ENCODE measurements around the gene LRMDA. TPM values are rescaled to one million over a fixed set of nuclear protein-coding genes. Genes with fewer than 3 reads are reported as not detected.

The LRMDA gene
- total RNA-seq, 1 donor from 2014 or later, result 5.2 TPM

DNA sequence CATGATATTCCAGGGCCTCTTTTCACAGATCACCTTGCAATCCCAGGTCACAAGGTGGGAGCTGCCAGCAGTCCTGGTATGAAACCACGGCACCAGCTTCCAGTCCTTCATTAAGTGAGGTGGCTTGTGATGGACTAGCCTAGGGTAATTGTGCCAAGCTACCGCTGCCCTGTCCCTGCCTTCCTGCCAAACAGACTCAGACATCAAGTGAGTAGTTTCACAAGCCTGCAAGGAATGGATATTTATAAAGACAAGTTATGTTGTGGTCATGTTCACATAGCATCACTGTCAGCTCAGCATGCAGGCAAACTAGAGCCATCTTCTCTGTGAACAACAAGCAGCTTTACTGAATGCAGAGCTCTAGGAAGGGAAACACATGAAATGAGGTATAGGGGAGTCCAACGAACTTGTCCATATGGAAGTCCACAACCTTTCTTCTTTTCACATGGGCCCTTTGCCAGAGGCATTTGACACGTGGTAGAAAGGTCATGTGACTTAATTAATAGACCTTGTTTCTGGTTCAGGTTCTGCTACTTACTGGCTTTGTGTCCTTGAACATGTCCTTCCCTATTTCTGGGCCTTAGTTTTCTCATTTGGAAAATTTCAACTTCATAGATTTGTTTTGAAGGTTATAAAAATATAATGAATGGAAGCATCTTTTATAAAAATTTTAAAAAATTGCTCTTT, 1145.0 kb downstream of the LRMDA start:
- Histone ChIP-seq H3K79me2 (ENCODE audit: low read depth) (no peaks in the 10 kb centered on the region), H3K9me3 (ENCODE audit: low read depth) (no peaks in the 10 kb centered on the region), H3K4me3 (no peak overlapping the region), H3K27me3 (no peaks in the 10 kb centered on the region), H3F3A (ENCODE audit: low read depth) (no peaks in the 10 kb centered on the region), H2AFZ (replicated peaks) (no peak overlapping the region), H3K9ac (no peak overlapping the region), H4K20me1 (ENCODE audit: low read depth) (no peaks in the 10 kb centered on the region), H3K27ac (no peak overlapping the region), H3K4me2 (no peak overlapping the region), H3K4me1 (no peaks in the 10 kb centered on the region), H3K36me3 (no peaks in the 10 kb centered on the region)
- peaks cover 4% of the 10 kb centered on the region for H3K9me3 Mint-ChIP-seq
- no peaks in the 10 kb centered on the region for H3K4me1 Mint-ChIP-seq
- H3K36me3 Mint-ChIP-seq, result no peaks in the 10 kb centered on the region
- no peak overlapping the region for H3K27ac Mint-ChIP-seq
- TF ChIP-seq EZH2 (IDR thresholded peaks at IDR 0.05) (no peak), EZH2phosphoT487 (IDR thresholded peaks at IDR 0.05) (no peak)
- TF ChIP-seq, protein P1, sequence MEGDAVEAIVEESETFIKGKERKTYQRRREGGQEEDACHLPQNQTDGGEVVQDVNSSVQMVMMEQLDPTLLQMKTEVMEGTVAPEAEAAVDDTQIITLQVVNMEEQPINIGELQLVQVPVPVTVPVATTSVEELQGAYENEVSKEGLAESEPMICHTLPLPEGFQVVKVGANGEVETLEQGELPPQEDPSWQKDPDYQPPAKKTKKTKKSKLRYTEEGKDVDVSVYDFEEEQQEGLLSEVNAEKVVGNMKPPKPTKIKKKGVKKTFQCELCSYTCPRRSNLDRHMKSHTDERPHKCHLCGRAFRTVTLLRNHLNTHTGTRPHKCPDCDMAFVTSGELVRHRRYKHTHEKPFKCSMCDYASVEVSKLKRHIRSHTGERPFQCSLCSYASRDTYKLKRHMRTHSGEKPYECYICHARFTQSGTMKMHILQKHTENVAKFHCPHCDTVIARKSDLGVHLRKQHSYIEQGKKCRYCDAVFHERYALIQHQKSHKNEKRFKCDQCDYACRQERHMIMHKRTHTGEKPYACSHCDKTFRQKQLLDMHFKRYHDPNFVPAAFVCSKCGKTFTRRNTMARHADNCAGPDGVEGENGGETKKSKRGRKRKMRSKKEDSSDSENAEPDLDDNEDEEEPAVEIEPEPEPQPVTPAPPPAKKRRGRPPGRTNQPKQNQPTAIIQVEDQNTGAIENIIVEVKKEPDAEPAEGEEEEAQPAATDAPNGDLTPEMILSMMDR (IDR thresholded peaks at IDR 0.05), result no peak
- no peak for DNase-seq (ENCODE audit: low spot score)
- peaks cover 2% of the 10 kb centered on the region for H3K27me3 Mint-ChIP-seq (ENCODE audit: insufficient read depth, low read depth)
- no peak overlapping the region for H3K4me3 Mint-ChIP-seq

DNA sequence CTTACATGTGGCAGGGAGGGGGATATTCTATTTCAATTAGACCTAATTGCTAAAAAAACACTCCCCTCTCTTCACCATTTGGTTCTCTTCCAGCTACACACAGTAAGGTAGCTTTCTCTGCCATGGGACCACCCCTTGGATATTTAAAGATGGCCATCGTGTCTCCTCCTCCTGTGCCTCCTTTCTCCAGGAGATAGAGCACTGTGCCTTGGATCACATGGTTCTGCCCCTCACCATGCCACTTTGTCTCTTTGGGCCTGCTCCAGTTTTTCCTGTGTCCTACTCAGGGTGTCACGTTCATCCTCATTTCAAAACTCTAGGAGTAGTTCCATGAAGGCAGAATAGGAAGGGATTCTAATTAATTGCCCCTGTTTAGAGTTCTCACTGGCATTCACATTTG, 1146.0 kb downstream of the LRMDA start:
- Histone ChIP-seq H3K4me3 (no peak overlapping the region), H3F3A (ENCODE audit: low read depth) (no peaks in the 10 kb centered on the region), H3K9me3 (ENCODE audit: low read depth) (no peaks in the 10 kb centered on the region), H2AFZ (replicated peaks) (no peak overlapping the region), H3K4me2 (no peak overlapping the region), H3K27ac (no peak overlapping the region), H4K20me1 (ENCODE audit: low read depth) (no peaks in the 10 kb centered on the region), H3K27me3 (no peaks in the 10 kb centered on the region), H3K9ac (no peak overlapping the region), H3K4me1 (no peaks in the 10 kb centered on the region), H3K79me2 (ENCODE audit: low read depth) (no peaks in the 10 kb centered on the region), H3K36me3 (no peaks in the 10 kb centered on the region)
- Mint-ChIP-seq H3K4me1 (no peaks in the 10 kb centered on the region), H3K36me3 (no peaks in the 10 kb centered on the region), H3K9me3 (peaks cover 4% of the 10 kb centered on the region), H3K4me3 (no peak overlapping the region), H3K27me3 (ENCODE audit: insufficient read depth, low read depth) (peaks cover 2% of the 10 kb centered on the region), H3K27ac (no peak overlapping the region)
- TF ChIP-seq, protein P1 (IDR thresholded peaks at IDR 0.05), result no peak
- TF ChIP-seq EZH2 (IDR thresholded peaks at IDR 0.05), result no peak
- TF ChIP-seq EZH2phosphoT487 (IDR thresholded peaks at IDR 0.05), result no peak
- no peak for DNase-seq (ENCODE audit: low spot score)

DNA sequence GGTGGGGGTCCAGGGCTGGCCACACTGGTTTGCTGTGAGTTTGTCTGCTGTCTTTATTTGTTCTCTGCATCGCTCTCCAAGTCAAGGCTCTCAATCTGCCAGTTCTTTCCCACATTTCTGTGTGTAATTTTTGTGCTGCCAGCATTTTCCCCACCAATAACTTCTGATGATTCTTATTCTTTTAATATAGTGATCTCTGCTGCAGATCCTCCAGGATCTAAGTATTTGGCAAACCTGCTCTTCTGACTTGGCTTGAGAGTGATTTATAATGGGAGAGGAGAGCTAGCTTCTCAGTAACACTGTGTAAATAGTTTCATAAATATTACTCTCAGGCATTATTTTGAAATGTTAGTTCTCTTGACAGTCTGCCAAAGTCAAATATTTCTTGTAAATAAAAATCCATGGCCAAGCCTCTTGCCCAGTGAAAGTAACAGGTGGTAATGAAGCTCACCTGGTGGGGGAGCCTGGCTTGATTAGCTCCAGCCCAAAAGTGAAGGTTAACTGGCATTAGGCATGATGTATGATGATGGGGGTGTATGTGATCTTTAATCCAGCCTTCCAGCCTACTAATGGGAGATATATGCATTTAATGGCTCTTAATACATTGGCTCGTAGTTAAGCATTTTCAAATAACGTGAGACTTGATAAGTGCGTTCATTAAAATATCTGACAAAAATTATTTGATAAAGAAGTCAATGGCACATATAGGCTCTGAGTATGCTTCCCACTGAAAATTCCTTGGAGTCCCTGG, 1150.3 kb downstream of the LRMDA start:
- Histone ChIP-seq H2AFZ (replicated peaks) (no peak overlapping the region), H3K27me3 (no peaks in the 10 kb centered on the region), H3K36me3 (no peaks in the 10 kb centered on the region), H3K4me3 (no peak overlapping the region), H3K27ac (no peak overlapping the region), H3K79me2 (ENCODE audit: low read depth) (no peaks in the 10 kb centered on the region), H3K4me2 (no peak overlapping the region), H3K9ac (no peak overlapping the region), H3F3A (ENCODE audit: low read depth) (no peaks in the 10 kb centered on the region), H4K20me1 (ENCODE audit: low read depth) (no peaks in the 10 kb centered on the region), H3K4me1 (no peaks in the 10 kb centered on the region), H3K9me3 (ENCODE audit: low read depth) (no peaks in the 10 kb centered on the region)
- H3K9me3 Mint-ChIP-seq, result peaks cover 2% of the 10 kb centered on the region
- H3K36me3 Mint-ChIP-seq, result no peaks in the 10 kb centered on the region
- no peak for DNase-seq (ENCODE audit: low spot score)
- no peaks in the 10 kb centered on the region for H3K27me3 Mint-ChIP-seq (ENCODE audit: insufficient read depth, low read depth)
- no peak overlapping the region for H3K4me3 Mint-ChIP-seq
- H3K4me1 Mint-ChIP-seq, result peaks cover 4% of the 10 kb centered on the region
- H3K27ac Mint-ChIP-seq, result no peak overlapping the region
- no peak for TF ChIP-seq EZH2 (IDR thresholded peaks at IDR 0.05)
- TF ChIP-seq, protein P1 (IDR thresholded peaks at IDR 0.05), result no peak

Measured in neural progenitor cell (in vitro differentiated cells).